Measurements from ENCODE around the gene ZDHHC5.

GRCh38 chr11:57699813-57700212 is 31.9 kb downstream of the ZDHHC5 start:
- no peak for TF ChIP-seq CTCF (IDR thresholded peaks at IDR 0.05)
- TF ChIP-seq POLR2A (IDR thresholded peaks at IDR 0.05): no peak

Measured in esophagus squamous epithelium (tissue), 4 donors.